ENCODE results near the gene C1QL3. TPM values are rescaled to one million over a fixed set of nuclear protein-coding genes. Genes with fewer than 3 reads are reported as not detected.
A peak's percentile ranks its signal among the peaks of the same experiment; 100 is the strongest.

C1QL3 gene
- under 1 TPM in 5 of 6 donors, not detected in 1; 0.13 to 0.70 (median 0.18) TPM for polyA plus RNA-seq (ENCODE audit: low read depth in 6 of 6)

GRCh38 chr10:16521311-16522016 is at the start of gene C1QL3:
Gene C1QL3, minus strand, starts transcription at chr10:16521879. Its CDS starts 814 bp downstream, at chr10:16521065.
- H3K27me3 Mint-ChIP-seq: peaks cover 31 to 45% (median 35%) of the 10 kb centered on the region in 3 donors
- peaks cover 14 to 19% (median 16%) of the 10 kb centered on the region in 3 donors for H3K4me1 Mint-ChIP-seq
- peaks cover 0 to 3% of the 10 kb centered on the region in 2 donors for H3K36me3 Mint-ChIP-seq
- DNase-seq (peak; percentile 16), ATAC-seq (ENCODE audit: low read depth in 2 of 2) (peak; percentile 48 to 52)
- peak within 1 kb of the TSS; percentile 69 to 93 (median 86) for H3K4me3 Mint-ChIP-seq
- H3K9me3 Mint-ChIP-seq: peaks cover 0 to 3% (median 0%) of the 10 kb centered on the region in 7 donors
- H3K27ac Mint-ChIP-seq: peak within 1 kb of the TSS in 1 of 6 donors; percentile 71

- H3K27ac Mint-ChIP-seq: no peak overlapping the region
- H3K36me3 Mint-ChIP-seq: peaks cover 0 to 3% of the 10 kb centered on the region in 2 donors
- H3K4me1 Mint-ChIP-seq: peaks cover 0 to 7% (median 5%) of the 10 kb centered on the region in 3 donors
- no peak for ATAC-seq (ENCODE audit: low read depth in 2 of 2)
- H3K9me3 Mint-ChIP-seq: peaks cover 0 to 9% (median 3%) of the 10 kb centered on the region in 7 donors
- DNase-seq: no peak
- H3K4me3 Mint-ChIP-seq: no peak overlapping the region
- H3K27me3 Mint-ChIP-seq: peaks cover 21 to 23% (median 21%) of the 10 kb centered on the region in 3 donors
These were observed 49.1 kb upstream of the C1QL3 start for GRCh38 chr10:16570731-16571130.

- peaks cover 0 to 7% (median 7%) of the 10 kb centered on the region in 3 donors for H3K4me1 Mint-ChIP-seq
- H3K27me3 Mint-ChIP-seq: peaks cover 19 to 24% (median 23%) of the 10 kb centered on the region in 3 donors
- DNase-seq (no peak), ATAC-seq (ENCODE audit: low read depth in 2 of 2) (no peak)
- peaks cover 0 to 5% (median 2%) of the 10 kb centered on the region in 7 donors for H3K9me3 Mint-ChIP-seq
- peaks cover 0 to 3% of the 10 kb centered on the region in 2 donors for H3K36me3 Mint-ChIP-seq
- no peak overlapping the region for H3K4me3 Mint-ChIP-seq
- H3K27ac Mint-ChIP-seq: peak overlapping the region in 1 of 6 donors; percentile 23
These were observed 44.6 kb upstream of the C1QL3 start for GRCh38 chr10:16566202-16566805.

GRCh38 chr10:16565604-16566003 is 43.9 kb upstream of the C1QL3 start:
- H3K27ac Mint-ChIP-seq: no peak overlapping the region
- no peak for ATAC-seq (ENCODE audit: low read depth in 2 of 2)

GRCh38 chr10:16562891-16563290 is 41.2 kb upstream of the C1QL3 start:
- Mint-ChIP-seq H3K4me3 (no peak overlapping the region), H3K36me3 (no peaks in the 10 kb centered on the region), H3K9me3 (peaks cover 2 to 12% (median 6%) of the 10 kb centered on the region in 7 donors), H3K27me3 (peaks cover 19 to 44% (median 26%) of the 10 kb centered on the region in 3 donors), H3K27ac (no peak overlapping the region), H3K4me1 (peaks cover 0 to 7% (median 7%) of the 10 kb centered on the region in 3 donors)
- no peak for ATAC-seq (ENCODE audit: low read depth in 2 of 2)
- no peak for DNase-seq

More at GRCh38 chr10:16565604-16566003, 43.9 kb upstream of the C1QL3 start:
- no peak for DNase-seq
- H3K36me3 Mint-ChIP-seq: peaks cover 0 to 3% of the 10 kb centered on the region in 2 donors
- peaks cover 17 to 26% (median 21%) of the 10 kb centered on the region in 3 donors for H3K27me3 Mint-ChIP-seq
- no peak overlapping the region for H3K4me3 Mint-ChIP-seq
- peaks cover 0 to 5% (median 2%) of the 10 kb centered on the region in 7 donors for H3K9me3 Mint-ChIP-seq
- peaks cover 0 to 7% (median 7%) of the 10 kb centered on the region in 3 donors for H3K4me1 Mint-ChIP-seq

- Mint-ChIP-seq H3K4me3 (no peak overlapping the region), H3K9me3 (peaks cover 2 to 17% (median 5%) of the 10 kb centered on the region in 7 donors), H3K4me1 (no peaks in the 10 kb centered on the region), H3K36me3 (no peaks in the 10 kb centered on the region), H3K27me3 (peaks cover 8 to 39% (median 15%) of the 10 kb centered on the region in 3 donors), H3K27ac (peak overlapping the region in 1 of 6 donors; percentile 16)
- DNase-seq (no peak), ATAC-seq (ENCODE audit: low read depth in 2 of 2) (no peak)
These were observed 37.6 kb upstream of the C1QL3 start for GRCh38 chr10:16559236-16559773.

- Mint-ChIP-seq H3K36me3 (no peaks in the 10 kb centered on the region), H3K4me3 (no peak overlapping the region), H3K27ac (no peak overlapping the region), H3K9me3 (peaks cover 0 to 3% (median 0%) of the 10 kb centered on the region in 7 donors), H3K4me1 (no peaks in the 10 kb centered on the region), H3K27me3 (peaks cover 4 to 41% (median 19%) of the 10 kb centered on the region in 3 donors)
- ATAC-seq (ENCODE audit: low read depth in 2 of 2) (no peak), DNase-seq (no peak)
These were observed 26.3 kb upstream of the C1QL3 start for GRCh38 chr10:16547973-16548372.

- H3K4me1 Mint-ChIP-seq: no peaks in the 10 kb centered on the region
- no peak overlapping the region for H3K4me3 Mint-ChIP-seq
- no peak for ATAC-seq (ENCODE audit: low read depth in 2 of 2)
- peaks cover 10 to 47% (median 23%) of the 10 kb centered on the region in 3 donors for H3K27me3 Mint-ChIP-seq
- H3K9me3 Mint-ChIP-seq: peaks cover 0 to 3% (median 0%) of the 10 kb centered on the region in 7 donors
- H3K27ac Mint-ChIP-seq: no peak overlapping the region
- peaks cover 0 to 3% of the 10 kb centered on the region in 2 donors for H3K36me3 Mint-ChIP-seq
- no peak for DNase-seq
These were observed 23.5 kb upstream of the C1QL3 start for GRCh38 chr10:16545116-16545736.

- peaks cover 0 to 8% of the 10 kb centered on the region in 2 donors for H3K36me3 Mint-ChIP-seq
- peaks cover 0 to 6% (median 0%) of the 10 kb centered on the region in 7 donors for H3K9me3 Mint-ChIP-seq
- peaks cover 16 to 52% (median 29%) of the 10 kb centered on the region in 3 donors for H3K27me3 Mint-ChIP-seq
These were observed 22.9 kb upstream of the C1QL3 start for GRCh38 chr10:16544591-16544990.

GRCh38 chr10:16544099-16544498 is 22.4 kb upstream of the C1QL3 start:
- peaks cover 0 to 8% of the 10 kb centered on the region in 2 donors for H3K36me3 Mint-ChIP-seq
- DNase-seq (no peak), ATAC-seq (ENCODE audit: low read depth in 2 of 2) (no peak)
- H3K4me1 Mint-ChIP-seq: no peaks in the 10 kb centered on the region
- peaks cover 0 to 6% (median 0%) of the 10 kb centered on the region in 7 donors for H3K9me3 Mint-ChIP-seq
- no peak overlapping the region for H3K4me3 Mint-ChIP-seq
- no peak overlapping the region for H3K27ac Mint-ChIP-seq
- peaks cover 18 to 49% (median 33%) of the 10 kb centered on the region in 3 donors for H3K27me3 Mint-ChIP-seq

More at GRCh38 chr10:16544591-16544990, 22.9 kb upstream of the C1QL3 start:
- Mint-ChIP-seq H3K27ac (no peak overlapping the region), H3K4me3 (no peak overlapping the region), H3K4me1 (no peaks in the 10 kb centered on the region)
- ATAC-seq (ENCODE audit: low read depth in 2 of 2): no peak
- no peak for DNase-seq

- peaks cover 12 to 15% (median 14%) of the 10 kb centered on the region in 3 donors for H3K27me3 Mint-ChIP-seq
- ATAC-seq (ENCODE audit: low read depth in 2 of 2) (no peak), DNase-seq (no peak)
- peaks cover 0 to 8% of the 10 kb centered on the region in 2 donors for H3K36me3 Mint-ChIP-seq
- no peak overlapping the region for H3K4me3 Mint-ChIP-seq
- H3K9me3 Mint-ChIP-seq: peaks cover 0 to 6% (median 0%) of the 10 kb centered on the region in 7 donors
- no peak overlapping the region for H3K27ac Mint-ChIP-seq
- H3K4me1 Mint-ChIP-seq: no peaks in the 10 kb centered on the region
These were observed 14.5 kb upstream of the C1QL3 start for GRCh38 chr10:16536155-16536554.

- Mint-ChIP-seq H3K27ac (no peak overlapping the region), H3K27me3 (peaks cover under 1 to 12% (median 11%) of the 10 kb centered on the region in 3 donors), H3K4me1 (no peaks in the 10 kb centered on the region), H3K36me3 (no peaks in the 10 kb centered on the region), H3K4me3 (no peak overlapping the region), H3K9me3 (peaks cover 0 to 3% (median 0%) of the 10 kb centered on the region in 7 donors)
- DNase-seq: no peak
- no peak for ATAC-seq (ENCODE audit: low read depth in 2 of 2)
These were observed 8.2 kb upstream of the C1QL3 start for GRCh38 chr10:16529853-16530252.

- ATAC-seq (ENCODE audit: low read depth in 2 of 2): no peak
- no peak overlapping the region for H3K4me3 Mint-ChIP-seq
- no peaks in the 10 kb centered on the region for H3K36me3 Mint-ChIP-seq
- H3K4me1 Mint-ChIP-seq: no peaks in the 10 kb centered on the region
- H3K27me3 Mint-ChIP-seq: peaks cover 18 to 25% (median 19%) of the 10 kb centered on the region in 3 donors
- peaks cover 0 to 3% (median 0%) of the 10 kb centered on the region in 7 donors for H3K9me3 Mint-ChIP-seq
- no peak for DNase-seq
- no peak overlapping the region for H3K27ac Mint-ChIP-seq
These were observed 5.8 kb upstream of the C1QL3 start for GRCh38 chr10:16527452-16527851.
